ENCODE measurements around the gene LDB3.

Gene LDB3

DNA sequence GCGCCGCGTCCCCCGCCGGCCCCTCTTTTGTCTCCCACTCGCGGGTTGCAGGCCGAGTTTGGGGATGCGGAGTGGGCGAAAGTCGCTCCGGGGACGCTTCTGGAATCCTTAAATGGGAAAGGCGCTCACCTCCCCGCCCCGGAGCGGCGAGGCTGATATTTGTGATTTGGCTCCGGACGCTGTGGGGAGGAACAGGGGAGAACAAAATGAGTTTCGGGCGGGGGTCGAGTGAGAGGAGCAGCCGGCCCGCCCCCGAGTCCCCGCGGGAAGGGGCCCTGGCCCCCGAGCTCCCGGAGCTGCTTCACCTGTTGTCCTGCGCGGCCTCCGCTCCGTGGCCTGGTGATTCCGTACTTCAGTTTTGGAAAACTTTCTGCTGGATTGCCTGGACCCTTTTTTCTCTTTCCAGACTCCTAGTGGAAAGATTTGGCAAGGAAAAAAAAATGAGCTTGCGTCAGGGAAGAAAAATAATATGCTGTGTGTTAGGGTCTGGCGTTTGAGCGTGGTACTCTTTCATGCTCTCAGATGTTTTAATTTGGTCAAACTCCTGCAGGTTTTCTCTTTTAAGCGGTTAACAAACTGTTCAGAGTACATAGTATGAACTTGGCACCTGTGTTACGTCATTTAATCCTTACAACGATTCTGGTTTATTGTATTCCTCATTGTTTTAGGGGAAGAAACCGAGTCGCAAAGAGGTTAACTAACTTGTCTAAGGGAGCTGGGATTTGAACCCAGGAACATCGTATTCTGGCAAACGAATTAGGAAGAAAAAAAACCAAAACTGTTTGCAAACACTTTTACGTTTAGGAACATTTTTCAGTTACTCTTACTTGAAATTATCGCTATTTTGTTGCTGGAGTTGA is 89.0 kb downstream of the LDB3 start (continued):
- TF ChIP-seq, protein P1, sequence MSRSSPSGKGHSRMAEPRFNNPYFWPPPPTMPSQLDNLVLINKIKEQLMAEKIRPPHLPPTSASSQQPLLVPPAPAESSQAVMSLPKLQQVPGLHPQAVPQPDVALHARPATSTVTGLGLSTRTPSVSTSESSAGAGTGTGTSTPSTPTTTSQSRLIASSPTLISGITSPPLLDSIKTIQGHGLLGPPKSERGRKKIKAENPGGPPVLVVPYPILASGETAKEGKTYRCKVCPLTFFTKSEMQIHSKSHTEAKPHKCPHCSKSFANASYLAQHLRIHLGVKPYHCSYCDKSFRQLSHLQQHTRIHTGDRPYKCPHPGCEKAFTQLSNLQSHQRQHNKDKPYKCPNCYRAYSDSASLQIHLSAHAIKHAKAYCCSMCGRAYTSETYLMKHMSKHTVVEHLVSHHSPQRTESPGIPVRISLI (tag by site-specific recombination; IDR thresholded peaks at IDR 0.05) = peak; percentile 79; the same call in 1 of the 2 replicates
- TF ChIP-seq, protein P2, sequence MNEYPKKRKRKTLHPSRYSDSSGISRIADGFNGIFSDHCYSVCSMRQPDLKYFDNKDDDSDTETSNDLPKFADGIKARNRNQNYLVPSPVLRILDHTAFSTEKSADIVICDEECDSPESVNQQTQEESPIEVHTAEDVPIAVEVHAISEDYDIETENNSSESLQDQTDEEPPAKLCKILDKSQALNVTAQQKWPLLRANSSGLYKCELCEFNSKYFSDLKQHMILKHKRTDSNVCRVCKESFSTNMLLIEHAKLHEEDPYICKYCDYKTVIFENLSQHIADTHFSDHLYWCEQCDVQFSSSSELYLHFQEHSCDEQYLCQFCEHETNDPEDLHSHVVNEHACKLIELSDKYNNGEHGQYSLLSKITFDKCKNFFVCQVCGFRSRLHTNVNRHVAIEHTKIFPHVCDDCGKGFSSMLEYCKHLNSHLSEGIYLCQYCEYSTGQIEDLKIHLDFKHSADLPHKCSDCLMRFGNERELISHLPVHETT (tag by site-specific recombination; IDR thresholded peaks at IDR 0.05) = no peak
- TF ChIP-seq, protein P3, sequence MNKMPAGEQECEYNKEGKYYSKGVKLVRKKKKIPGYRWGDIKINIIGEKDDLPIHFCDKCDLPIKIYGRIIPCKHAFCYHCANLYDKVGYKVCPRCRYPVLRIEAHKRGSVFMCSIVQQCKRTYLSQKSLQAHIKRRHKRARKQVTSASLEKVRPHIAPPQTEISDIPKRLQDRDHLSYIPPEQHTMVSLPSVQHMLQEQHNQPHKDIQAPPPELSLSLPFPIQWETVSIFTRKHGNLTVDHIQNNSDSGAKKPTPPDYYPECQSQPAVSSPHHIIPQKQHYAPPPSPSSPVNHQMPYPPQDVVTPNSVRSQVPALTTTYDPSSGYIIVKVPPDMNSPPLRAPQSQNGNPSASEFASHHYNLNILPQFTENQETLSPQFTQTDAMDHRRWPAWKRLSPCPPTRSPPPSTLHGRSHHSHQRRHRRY (tag by site-specific recombination; IDR thresholded peaks at IDR 0.05) = no peak
- TF ChIP-seq ZNF155 (tag by site-specific recombination; IDR thresholded peaks at IDR 0.05) = no peak
- 0 out of 2 replicates have a peak, but pooled peaks have one; percentile 28 for TF ChIP-seq ZBTB11 (tag by site-specific recombination; conservative IDR thresholded peaks at IDR 0.05; ENCODE audit: low read depth)
- TF ChIP-seq OSR2 (tag by site-specific recombination; IDR thresholded peaks at IDR 0.05) = no peak
- TF ChIP-seq ZNF510 (tag by site-specific recombination; IDR thresholded peaks at IDR 0.05; ENCODE audit: insufficient replicate concordance) = no peak
- no peak for TF ChIP-seq ZNF776 (tag by site-specific recombination; IDR thresholded peaks at IDR 0.05; ENCODE audit: borderline replicate concordance)
- no peak for TF ChIP-seq ZNF157 (tag by site-specific recombination; IDR thresholded peaks at IDR 0.05)
- TF ChIP-seq HOXA7 (CRISPR knock-in tag; IDR thresholded peaks at IDR 0.05; ENCODE audit: borderline replicate concordance) = no peak
- TF ChIP-seq ZNF626 (tag by site-specific recombination; IDR thresholded peaks at IDR 0.05) = no peak
- TF ChIP-seq ZFP37 (tag by site-specific recombination; IDR thresholded peaks at IDR 0.05) = peak; percentile 76; the same call in 1 of the 2 replicates
- TF ChIP-seq ZNF221 (tag by site-specific recombination; IDR thresholded peaks at IDR 0.05; ENCODE audit: borderline replicate concordance) = no peak
- TF ChIP-seq ZNF394 (tag by site-specific recombination; IDR thresholded peaks at IDR 0.05; ENCODE audit: borderline replicate concordance) = 0 out of 2 replicates have a peak, but pooled peaks have one; percentile 32
- TF ChIP-seq ZNF530 (tag by site-specific recombination; IDR thresholded peaks at IDR 0.05; ENCODE audit: low read depth) = no peak
- TF ChIP-seq ZNF585B (tag by site-specific recombination; IDR thresholded peaks at IDR 0.05) = no peak
- no peak for TF ChIP-seq ZNF169 (tag by site-specific recombination; IDR thresholded peaks at IDR 0.05)
- TF ChIP-seq, protein P4, sequence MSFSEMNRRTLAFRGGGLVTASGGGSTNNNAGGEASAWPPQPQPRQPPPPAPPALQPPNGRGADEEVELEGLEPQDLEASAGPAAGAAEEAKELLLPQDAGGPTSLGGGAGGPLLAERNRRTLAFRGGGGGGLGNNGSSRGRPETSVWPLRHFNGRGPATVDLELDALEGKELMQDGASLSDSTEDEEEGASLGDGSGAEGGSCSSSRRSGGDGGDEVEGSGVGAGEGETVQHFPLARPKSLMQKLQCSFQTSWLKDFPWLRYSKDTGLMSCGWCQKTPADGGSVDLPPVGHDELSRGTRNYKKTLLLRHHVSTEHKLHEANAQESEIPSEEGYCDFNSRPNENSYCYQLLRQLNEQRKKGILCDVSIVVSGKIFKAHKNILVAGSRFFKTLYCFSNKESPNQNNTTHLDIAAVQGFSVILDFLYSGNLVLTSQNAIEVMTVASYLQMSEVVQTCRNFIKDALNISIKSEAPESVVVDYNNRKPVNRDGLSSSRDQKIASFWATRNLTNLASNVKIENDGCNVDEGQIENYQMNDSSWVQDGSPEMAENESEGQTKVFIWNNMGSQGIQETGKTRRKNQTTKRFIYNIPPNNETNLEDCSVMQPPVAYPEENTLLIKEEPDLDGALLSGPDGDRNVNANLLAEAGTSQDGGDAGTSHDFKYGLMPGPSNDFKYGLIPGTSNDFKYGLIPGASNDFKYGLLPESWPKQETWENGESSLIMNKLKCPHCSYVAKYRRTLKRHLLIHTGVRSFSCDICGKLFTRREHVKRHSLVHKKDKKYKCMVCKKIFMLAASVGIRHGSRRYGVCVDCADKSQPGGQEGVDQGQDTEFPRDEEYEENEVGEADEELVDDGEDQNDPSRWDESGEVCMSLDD (tag by site-specific recombination; IDR thresholded peaks at IDR 0.05) = no peak
- no peak for TF ChIP-seq ZNF514 (tag by site-specific recombination; IDR thresholded peaks at IDR 0.05)
- TF ChIP-seq ZNF132 (tag by site-specific recombination; IDR thresholded peaks at IDR 0.05; ENCODE audit: borderline replicate concordance) = no peak
- TF ChIP-seq ZBTB20 (tag by site-specific recombination; IDR thresholded peaks at IDR 0.05) = peak; percentile 50; the same call in 1 of the 2 replicates
- TF ChIP-seq ZNF2 (tag by site-specific recombination; IDR thresholded peaks at IDR 0.05) = 0 out of 2 replicates have a peak, but pooled peaks have one; percentile 44
- TF ChIP-seq ZNF529 (tag by site-specific recombination; IDR thresholded peaks at IDR 0.05; ENCODE audit: insufficient replicate concordance) = no peak
- no peak for TF ChIP-seq ZNF561 (tag by site-specific recombination; IDR thresholded peaks at IDR 0.05; ENCODE audit: borderline replicate concordance)
- peak; percentile 84 for TF ChIP-seq ATF2 (tag by site-specific recombination; IDR thresholded peaks at IDR 0.05; ENCODE audit: low read depth)
